HG03521 (cell line): ENCODE data around the gene GIPC1.
"Not testable (repeated sequence)": the region's sequence is repeated elsewhere in the genome, so short reads cannot be mapped to it uniquely, and the experiment has no call there.

Experiments
- ATAC-seq: cut with Tn5 transposase; IDR thresholded peaks from one replicate; pipeline ENCODE4 v1.9.1; 2021; ENCODE audit warnings: mild to moderate bottlenecking, moderate library complexity; ENCODE audit not compliant: unreplicated experiment

GIPC1 gene

GRCh38 chr19:14473073-14473977 lies 22.6 kb downstream of the GIPC1 start:
- ATAC-seq = no peak

GRCh38 chr19:14472202-14472938 lies 23.6 kb downstream of the GIPC1 start:
- no peak for ATAC-seq

GRCh38 chr19:14471436-14472187 lies 24.3 kb downstream of the GIPC1 start:
- ATAC-seq = no peak

- ATAC-seq = no peak
These were observed 25.7 kb downstream of the GIPC1 start for GRCh38 chr19:14470031-14470876.

GRCh38 chr19:14467816-14468215 lies 28.1 kb downstream of the GIPC1 start:
- ATAC-seq = no peak

GRCh38 chr19:14467391-14467790 lies 28.5 kb downstream of the GIPC1 start:
- no peak for ATAC-seq

GRCh38 chr19:14463747-14464146 lies 32.2 kb downstream of the GIPC1 start:
- ATAC-seq = no peak

- ATAC-seq = not testable (repeated sequence)
These were observed 33.5 kb downstream of the GIPC1 start for GRCh38 chr19:14462401-14462800.

- no peak for ATAC-seq
These were observed 35.0 kb downstream of the GIPC1 start for GRCh38 chr19:14460935-14461334.

DNA sequence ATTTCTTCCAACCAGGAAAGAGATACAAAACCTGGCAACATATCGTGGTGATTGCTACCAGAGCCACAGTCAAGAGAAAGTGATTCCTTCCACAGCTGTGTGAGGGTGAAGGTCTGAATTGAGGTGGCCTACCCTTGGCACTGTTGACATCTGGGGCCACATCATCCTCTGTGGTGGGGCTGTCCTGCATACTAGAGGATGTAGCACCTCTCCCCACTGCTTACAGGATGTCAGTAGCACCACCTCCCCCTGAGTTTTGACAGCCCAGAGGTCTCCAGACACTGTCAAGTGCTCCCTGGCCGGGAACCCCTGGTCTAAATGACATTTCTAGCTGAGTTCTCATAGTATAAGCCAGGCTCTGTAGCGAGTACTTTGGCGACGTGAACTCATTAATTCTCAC lies 36.2 kb downstream of the GIPC1 start:
- ATAC-seq = no peak

DNA sequence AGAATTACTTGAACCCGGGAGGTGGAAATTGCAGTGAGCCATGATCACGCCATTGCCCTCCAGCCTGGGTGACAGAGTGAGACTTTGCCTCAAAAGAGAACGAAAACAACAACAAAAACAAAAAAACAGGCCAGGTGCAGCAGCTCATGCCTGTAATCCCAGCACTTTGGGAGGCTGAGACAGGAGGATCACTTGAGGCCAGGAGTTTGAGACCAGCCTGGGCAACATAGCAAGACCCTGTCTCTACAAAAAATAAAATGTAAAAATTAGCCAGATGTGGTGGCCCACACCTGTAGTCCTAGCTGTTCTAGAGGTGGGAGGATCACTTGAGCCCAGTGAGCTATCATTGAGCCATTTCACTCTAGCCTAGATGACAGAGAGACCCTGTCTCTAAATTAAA lies 43.6 kb downstream of the GIPC1 start:
- not testable (repeated sequence) for ATAC-seq

- no peak for ATAC-seq
These were observed 45.1 kb downstream of the GIPC1 start for GRCh38 chr19:14450876-14451275.

DNA sequence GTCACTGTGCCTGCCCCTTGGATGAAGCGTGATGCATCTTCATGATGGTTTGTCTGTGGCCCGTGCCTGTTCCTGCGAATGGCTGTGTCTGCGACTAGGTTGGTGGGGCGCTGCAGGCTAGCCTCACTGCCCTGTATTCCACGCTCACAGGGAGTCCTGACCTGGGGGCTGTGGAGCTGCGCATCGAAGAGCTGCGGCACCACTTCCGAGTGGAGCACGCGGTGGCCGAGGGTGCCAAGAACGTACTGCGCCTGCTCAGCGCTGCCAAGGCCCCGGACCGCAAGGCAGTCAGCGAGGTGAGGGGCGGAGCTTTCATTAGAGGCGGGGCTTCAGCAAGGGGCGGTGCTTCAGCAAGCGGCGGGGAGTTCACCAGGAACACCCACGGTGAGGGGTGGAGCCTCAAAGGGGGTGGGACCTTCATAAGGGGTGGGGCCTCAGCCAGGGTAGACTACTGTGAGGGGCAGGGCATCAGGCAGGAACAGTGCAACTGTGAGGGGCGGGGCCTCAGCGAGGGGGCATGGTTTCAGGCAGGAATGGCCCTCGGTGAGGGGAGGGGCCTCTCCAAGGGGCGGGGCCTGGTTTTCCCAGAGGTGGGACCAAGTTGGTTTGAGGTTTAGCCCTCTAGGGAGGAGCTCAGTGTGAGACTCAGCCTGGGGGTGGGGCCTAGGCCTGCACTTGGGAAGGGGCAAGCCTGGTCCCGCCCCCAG lies 45.6 kb downstream of the GIPC1 start:
- ATAC-seq = no peak

DNA sequence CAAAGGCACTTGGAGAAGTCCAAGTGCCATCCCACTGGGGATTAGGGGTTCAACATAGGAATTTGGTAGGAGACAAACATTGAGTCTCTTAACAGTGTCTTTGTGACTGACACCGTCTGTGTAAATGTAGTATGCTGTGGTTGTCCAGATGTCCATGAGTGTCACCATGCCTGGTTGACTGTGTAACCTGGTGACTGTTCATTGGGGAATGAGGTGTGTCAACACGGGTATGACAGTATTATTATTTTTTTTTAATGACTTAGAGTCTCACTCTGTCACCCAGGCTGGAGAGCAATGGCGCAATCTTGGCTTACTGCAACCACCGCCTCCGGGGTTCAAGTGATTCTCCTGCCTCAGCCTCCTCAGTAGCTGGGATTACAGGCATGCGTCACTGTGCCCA lies 46.6 kb downstream of the GIPC1 start:
- ATAC-seq = no peak

DNA sequence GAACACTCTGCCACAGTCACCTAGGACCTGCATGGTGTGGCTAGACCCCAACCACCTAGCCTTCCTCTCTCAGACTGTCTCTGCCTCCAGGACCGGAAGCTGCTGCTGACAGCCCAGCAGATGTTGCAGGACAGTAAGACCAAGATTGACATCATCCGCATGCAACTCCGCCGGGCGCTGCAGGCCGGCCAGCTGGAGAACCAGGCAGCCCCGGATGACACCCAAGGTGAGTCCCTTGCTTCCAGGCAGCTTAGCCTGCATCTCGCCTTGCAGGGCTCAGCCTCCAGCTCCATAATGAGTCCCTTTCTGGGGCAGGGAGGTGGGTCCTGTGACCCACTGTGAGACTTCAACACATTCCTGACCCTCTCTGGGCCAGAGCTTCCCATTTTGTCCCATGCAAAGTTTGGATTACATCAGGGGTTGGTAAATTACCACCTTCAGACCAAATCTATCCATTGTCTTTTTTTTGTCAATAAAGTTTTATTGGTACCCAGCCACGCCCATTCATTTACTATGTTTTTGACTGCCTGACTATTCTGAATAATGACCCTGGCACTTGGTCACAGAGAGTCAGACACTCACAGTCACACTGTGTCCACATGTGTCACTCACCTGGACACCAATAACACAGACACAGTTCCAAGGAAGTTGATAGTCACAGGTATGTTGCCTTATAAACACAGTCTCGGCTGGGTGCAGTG lies 49.4 kb downstream of the GIPC1 start:
- ATAC-seq = no peak

- no peak for ATAC-seq
These were observed 52.2 kb downstream of the GIPC1 start for GRCh38 chr19:14443632-14444216.

GRCh38 chr19:14442891-14443631 lies 52.9 kb downstream of the GIPC1 start:
- ATAC-seq = no peak
